HepG2 (cell line): Measurements from ENCODE around the gene WNT7A. TPM values are rescaled to one million over a fixed set of nuclear protein-coding genes. Genes with fewer than 3 reads are reported as not detected.

Source experiments
- ATAC-seq: fragments of 200-7000 bp; cut with Tn5 transposase; 3 replicates; pipeline ENCODE4 v1.9.1; 2020; ENCODE audit warnings: mild to moderate bottlenecking, moderate library complexity
- BruUV-seq: library from RNA; stranded (reverse); fragments of 400-500 nt; replicated peaks from 2 replicates; lab custom pipeline; 2021; lab: Mats Ljungman, UMichigan
- CTCF ChIA-PET: fragments of 300-600 bp; formaldehyde crosslinking; extraction: SDS; loops from one replicate; lab custom pipeline; 2021; ENCODE audit warnings: low total read pairs, inconsistent platforms, low intra/inter-chr PET ratio; lab: Yijun Ruan, JAX
- POLR2A ChIA-PET: fragments of 350-600 bp; sonication (Branson Sonifier 250); formaldehyde crosslinking; loops from one replicate; lab custom pipeline; 2020; ENCODE audit warnings: antibody characterized with exemption, inconsistent platforms; lab: Yijun Ruan, JAX
- DNase-seq: peaks from one replicate; pipeline ENCODE4 v3.0.0-alpha.2; 2015; ENCODE audit warnings: low spot score
- FAIRE-seq: peaks from 3 replicates; lab custom pipeline; 2011; peaks lifted over from hg19 to GRCh38; lab: Jason Lieb, UNC
- H2AFZ ChIP-seq: one replicate; pipeline ENCODE4 v1.6.1; 2011; ENCODE audit warnings: low read length, inconsistent platforms
- H3K27ac ChIP-seq: fragments of 300-600 bp; 3 replicates; pipeline ENCODE4 v1.8.0; 2011; ENCODE audit warnings: mixed run types, mild to moderate bottlenecking, mixed read lengths, low read length, inconsistent platforms; ENCODE audit not compliant: insufficient read depth; ENCODE audit errors: extremely low read length
- H3K27me3 ChIP-seq, 2 experiments: fragments of 200-600 bp in 1 of 2; 2 replicates in 1 of 2; 3 replicates in 1 of 2; pipeline versions ENCODE4 v1.6.0 to v1.8.0; 2011; ENCODE audit warnings: low read length in 2 of 2, mild to moderate bottlenecking in 2 of 2, moderate library complexity in 2 of 2, inconsistent platforms in 1 of 2; ENCODE audit not compliant: insufficient read depth in 2 of 2, control insufficient read depth in 1 of 2
- H3K36me3 ChIP-seq, 2 experiments: fragments of 200-600 bp in 1 of 2; replicated peaks in 1 of 2; 2 replicates in 1 of 2; 3 replicates in 1 of 2; pipeline versions ENCODE4 v1.5.1 to v1.8.0; 2011; ENCODE audit warnings: low read length in 2 of 2, inconsistent platforms in 1 of 2; ENCODE audit not compliant: insufficient read depth in 2 of 2, control insufficient read depth in 1 of 2
- H3K4me1 ChIP-seq: 2 replicates; pipeline ENCODE4 v1.5.1; 2012; ENCODE audit warnings: low read length, inconsistent platforms; ENCODE audit not compliant: insufficient read depth
- H3K4me2 ChIP-seq: 2 replicates; pipeline ENCODE4 v1.6.0; 2011; ENCODE audit warnings: low read depth, low read length, inconsistent platforms
- H3K4me3 ChIP-seq, 3 experiments: fragments of 200-600 bp in 1 of 3; sonication (generic), shearing (Covaris generic) in 1 of 3; replicated peaks in 1 of 3; 2 replicates each; pipeline ENCODE4 v1.5.1; 2011 to 2016; ENCODE audit warnings: low read length in 3 of 3, inconsistent platforms in 2 of 3, low read depth in 2 of 3, mild to moderate bottlenecking in 2 of 3, control low read depth in 1 of 3, mixed read lengths in 1 of 3; ENCODE audit not compliant: insufficient read depth in 1 of 3
- H3K79me2 ChIP-seq: one replicate; pipeline ENCODE4 v1.6.1; 2011; ENCODE audit warnings: low read length, inconsistent platforms; ENCODE audit not compliant: insufficient read depth
- H3K9ac ChIP-seq: 2 replicates; pipeline ENCODE4 v1.6.0; 2011; ENCODE audit warnings: mild to moderate bottlenecking, low read depth, low read length, inconsistent platforms; ENCODE audit not compliant: insufficient read depth
- H3K9me3 ChIP-seq: 2 replicates; pipeline ENCODE4 v1.5.1; 2012; ENCODE audit warnings: mild to moderate bottlenecking, low read length
- H4K20me1 ChIP-seq: 2 replicates; pipeline ENCODE4 v1.6.0; 2011; ENCODE audit warnings: inconsistent platforms, mild to moderate bottlenecking, low read length, moderate library complexity; ENCODE audit not compliant: insufficient read depth
- ARID5B ChIP-seq: IDR thresholded peaks from 2 replicates; pipeline ENCODE4 v1.4.0; 2020; ENCODE audit warnings: mild to moderate bottlenecking, missing genetic modification reagents
- CBX2 ChIP-seq, 2 experiments: fragments of 200-600 bp in 1 of 2; sonication (generic); formaldehyde crosslinking in 1 of 2; IDR thresholded peaks; 2 replicates each; pipeline versions ENCODE4 v1.7.0 to v1.8.1; 2018 to 2022; ENCODE audit warnings: low read depth in 2 of 2, low read length in 1 of 2, mild to moderate bottlenecking in 1 of 2, missing genetic modification reagents in 1 of 2
- EZH2 ChIP-seq: conservative IDR thresholded peaks from 2 replicates; pipeline ENCODE4 v1.6.1; 2012; ENCODE audit warnings: mild to moderate bottlenecking, low read depth, low read length, moderate library complexity
- SIN3B ChIP-seq: fragments of 150-350 bp; IDR thresholded peaks from 2 replicates; pipeline ENCODE4 v1.6.1; 2014; ENCODE audit warnings: low read length
- WGBS: methylation state at CpG from one replicate; pipeline ENCODE4 v1.1.6; 2017; ENCODE audit warnings: low lambda C conversion rate; 5-methylcytosine and 5-hydroxymethylcytosine counted together
- in situ Hi-C: cut with HindIII; loops from 2 replicates; pipeline ENCODE4 v1.10.0; 2017; ENCODE audit warnings: low pct_unique_long_range_greater_than_20kb; ENCODE audit not compliant: extremely low pct_ligation_motif_present
- intact Hi-C: fragments of 100-400 bp; cut with micrococcal nuclease; formaldehyde crosslinking; loops from one replicate; pipeline ENCODE4 v1.10.0; 2022; ENCODE audit not compliant: unreplicated experiment
- polyA plus RNA-seq, 8 experiments: library from polyadenylated mRNA; depleted of rRNA in 3 of 8; stranded (reverse) in 7 of 8; unstranded in 1 of 8; fragments of >200 nt; fragmentation: Illumina TruSeq in 4 of 8; extraction: Trizol in 4 of 8; gene quantifications; 2 replicates each; pipeline versions ENCODE4 v1.2.1 to v1.2.3, GENCODE V29; 2011 to 2016; ENCODE audit warnings: low read depth in 4 of 8, missing spikeins in 1 of 8, mixed read lengths in 1 of 8; ENCODE audit not compliant: insufficient read depth in 1 of 8
- total RNA-seq, 5 experiments: library from RNA; depleted of rRNA; stranded (reverse); fragments of >200 nt; fragmentation: Illumina TruSeq; extraction: Trizol; gene quantifications; 2 replicates each; pipeline ENCODE4 v1.2.3, GENCODE V29; 2016; ENCODE audit warnings: low read depth in 1 of 5

The WNT7A gene
- total and polyA plus RNA-seq, 2 of the 13 experiments (the other 11 are each of a cell fraction or from before 2014, with no cell fraction given), result not detected

GRCh38 chr3:13872451-13872850, 7.4 kb downstream of the WNT7A start:
- WGBS, result 0% methylated on average over 4 of the region's 4 CpGs
- CTCF ChIA-PET, result no interaction called here

More at GRCh38 chr3:13872451-13872850, 7.4 kb downstream of the WNT7A start:
- no peaks in the 10 kb centered on the region for H3K79me2 ChIP-seq
- no peak overlapping the region for H3K4me2 ChIP-seq
- no peak overlapping the region for H3K9ac ChIP-seq
- POLR2A ChIA-PET, result no interaction called here
- H3K27ac ChIP-seq, result no peak overlapping the region
- in situ Hi-C loops, result no loop called here
- TF ChIP-seq ARID5B (no peak), CBX2 (IDR thresholded peaks at IDR 0.05; ENCODE audit: low read depth, low read length) (no peak), CBX2 (CRISPR knock-in tag; IDR thresholded peaks at IDR 0.05; ENCODE audit: low read depth) (no peak), SIN3B (no peak), EZH2 (no peak)
- TF ChIP-seq, all 625 proteins: peak for 0
- no peaks in the 10 kb centered on the region for H3K36me3 ChIP-seq
- intact Hi-C loops, result no loop called here
- no peaks in the 10 kb centered on the region for H3K4me1 ChIP-seq
- FAIRE-seq (no peak), DNase-seq (no peak), ATAC-seq (no peak)
- H4K20me1 ChIP-seq, result no peaks in the 10 kb centered on the region; the same call in 1 of the 2 replicates
- no peak overlapping the region for H3K4me3 ChIP-seq
- BruUV-seq, result no TSS peak
- peaks cover 0 to 38% of the 10 kb centered on the region in 2 experiments; a peak in 4 of 5 replicates for H3K27me3 ChIP-seq
- H2AFZ ChIP-seq, result no peak overlapping the region
- no peaks in the 10 kb centered on the region for H3K9me3 ChIP-seq
